HT-29 (cell line): ENCODE results near the gene THRSP. TPM values are rescaled to one million over a fixed set of nuclear protein-coding genes. Genes with fewer than 3 reads are reported as not detected.

ENCODE experiments used
- DNase-seq: peaks from one replicate; pipeline ENCODE4 v3.0.0-alpha.2; 2015; ENCODE audit warnings: low spot score
- total RNA-seq: library from RNA; depleted of rRNA; stranded (reverse); fragments of >200 nt; shearing (Covaris generic); gene quantifications from 2 replicates; pipeline ENCODE4 v1.2.3, GENCODE V29; 2014; rRNA removed

Gene THRSP
- total RNA-seq, 1 experiment from 2014 or later, result not detected

- no peak for DNase-seq
Observed at GRCh38 chr11:78094250-78094649, 30.6 kb downstream of the THRSP start.

- DNase-seq, result no peak
Observed at GRCh38 chr11:78097666-78098385, 34.2 kb downstream of the THRSP start.

GRCh38 chr11:78099666-78100065 lies 36.0 kb downstream of the THRSP start:
- DNase-seq, result no peak

DNA sequence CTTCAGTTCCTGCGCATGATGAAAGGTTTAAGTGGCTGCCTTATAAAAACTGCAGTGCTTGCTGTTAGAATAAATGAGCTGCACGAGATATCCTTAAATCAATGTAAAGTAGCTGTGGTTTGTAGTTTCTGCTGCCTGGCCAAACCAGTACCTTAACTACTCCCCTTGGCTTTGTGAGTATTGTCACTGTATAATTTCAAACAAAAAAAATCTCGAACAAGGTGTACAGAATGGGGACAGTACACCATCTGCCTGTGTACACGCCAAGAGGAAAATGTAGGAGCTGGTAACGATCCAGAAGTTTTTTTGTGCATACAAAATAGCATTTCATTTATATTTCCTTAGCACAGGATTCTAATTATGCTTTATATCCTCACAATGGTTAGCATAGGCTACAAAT lies 36.6 kb downstream of the THRSP start:
- no peak for DNase-seq

DNA sequence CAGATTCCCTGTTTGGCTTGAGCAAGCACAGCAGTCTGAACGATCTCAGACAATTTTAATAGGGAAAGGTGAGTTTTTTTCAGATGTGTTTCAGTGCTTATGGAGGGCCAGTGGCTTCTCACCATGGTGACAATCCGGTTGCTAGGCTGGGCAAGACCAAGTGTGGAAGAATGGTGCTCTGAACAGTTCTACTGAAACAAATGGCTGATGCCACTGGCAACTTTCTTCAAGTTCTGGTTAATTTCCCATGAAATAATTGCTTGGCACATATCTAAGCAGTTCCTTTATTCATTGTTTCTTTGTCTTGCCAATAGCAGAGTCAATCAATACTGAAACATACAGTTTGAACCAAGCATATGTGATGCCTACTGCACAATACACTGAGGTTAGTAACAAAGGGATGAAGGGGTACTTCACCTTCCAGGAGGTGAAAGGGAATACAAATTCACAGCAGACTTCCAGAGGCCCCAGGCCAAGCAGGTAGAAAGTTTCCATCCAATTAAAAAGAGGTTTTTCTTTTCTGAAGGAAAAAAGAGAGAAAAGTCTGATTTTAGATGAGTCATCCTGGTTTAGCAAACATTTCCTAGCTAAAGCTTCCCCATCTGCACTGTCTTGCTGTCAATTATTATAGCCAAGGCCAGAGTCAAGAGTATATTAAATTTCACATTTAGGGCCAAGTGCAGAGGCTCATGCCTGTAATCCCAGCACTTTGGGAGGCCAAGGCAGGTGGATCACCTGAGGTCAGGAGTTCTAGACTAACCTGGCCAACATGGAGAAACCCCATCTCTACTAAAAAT lies 37.2 kb downstream of the THRSP start:
- no peak for DNase-seq

GRCh38 chr11:78109081-78110015 lies 45.7 kb downstream of the THRSP start:
- DNase-seq, result no peak

GRCh38 chr11:78110351-78110750 lies 46.7 kb downstream of the THRSP start:
- DNase-seq, result no peak

DNA sequence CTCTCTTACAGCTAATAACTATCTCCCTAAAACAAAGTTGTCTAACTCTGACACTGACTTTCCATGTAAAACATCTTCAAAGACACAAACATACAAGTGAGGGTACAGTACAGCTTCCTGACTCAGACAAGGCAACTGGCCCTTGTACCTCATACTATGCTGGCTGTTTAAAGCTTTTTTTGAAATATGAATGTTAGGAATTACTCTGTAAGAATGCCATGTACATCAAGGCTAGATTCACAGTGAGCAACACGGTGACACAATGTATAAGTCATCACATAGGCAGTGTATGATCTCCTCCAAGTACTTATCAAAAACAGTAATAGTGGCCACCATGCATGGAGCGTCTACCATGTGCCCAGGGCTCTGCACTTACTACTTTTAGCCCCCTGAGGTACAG lies 47.2 kb downstream of the THRSP start:
- no peak for DNase-seq

- DNase-seq, result no peak
Observed at GRCh38 chr11:78111298-78111697, 47.6 kb downstream of the THRSP start.

DNA sequence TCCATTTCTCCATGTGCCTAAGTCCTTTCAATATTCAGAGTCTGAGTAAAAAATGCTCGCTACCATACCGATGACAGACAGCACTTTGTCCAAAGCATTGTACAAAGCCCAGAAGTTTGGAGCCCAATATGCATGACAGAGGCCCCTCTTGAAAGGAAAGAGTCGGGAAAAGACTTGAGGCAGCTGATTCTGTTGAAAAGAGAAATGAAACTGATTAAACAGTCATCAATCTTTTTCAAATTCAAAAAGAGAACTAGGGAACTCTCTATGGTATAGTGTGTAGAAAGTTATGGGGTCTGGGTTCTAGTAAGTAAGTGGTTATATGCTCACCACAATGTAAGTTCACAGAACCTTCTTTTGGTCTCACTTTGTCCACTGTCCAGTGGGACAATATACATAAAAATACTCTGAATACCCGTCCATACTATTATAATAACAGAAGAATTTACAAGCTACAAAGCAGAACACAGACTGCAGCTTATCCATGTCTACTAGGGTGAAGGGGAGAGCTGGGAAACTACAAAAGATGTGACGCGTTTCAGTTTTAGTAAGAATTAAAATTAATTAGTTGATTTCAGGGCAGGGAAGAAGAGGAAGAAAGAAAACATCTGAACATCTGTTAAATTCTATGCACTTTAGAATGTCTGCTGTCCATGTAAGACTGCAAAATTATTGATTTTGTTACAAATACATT lies 49.1 kb downstream of the THRSP start:
- no peak for DNase-seq

Other genes starting within 250 kb of the THRSP start
- 17.0 and 37.0 TPM in 2 replicates for gene RSF1, start 243.1 kb upstream of the THRSP start, total RNA-seq
- gene AAMDC, start 242.7 kb upstream of the THRSP start, total RNA-seq, result 18.7 and 24.7 TPM in 2 replicates
- gene INTS4, start 69.2 kb upstream of the THRSP start, total RNA-seq, result 19.2 and 25.1 TPM in 2 replicates
- 6.2 and 6.3 TPM in 2 replicates for gene KCTD14, start 40.6 kb upstream of the THRSP start, total RNA-seq
- gene NDUFC2, start 16.0 kb downstream of the THRSP start, total RNA-seq, result 150 and 196 TPM in 2 replicates
- gene ALG8, start 75.8 kb downstream of the THRSP start, total RNA-seq, result 37.2 and 41.9 TPM in 2 replicates
- gene KCTD21, start 124.8 kb downstream of the THRSP start, total RNA-seq, result 3.5 and 10.5 TPM in 2 replicates
- 4.4 and 5.1 TPM in 2 replicates for gene USP35, start 125.1 kb downstream of the THRSP start, total RNA-seq